Measurements from ENCODE around the gene YJU2. TPM values are rescaled to one million over a fixed set of nuclear protein-coding genes. Genes with fewer than 3 reads are reported as not detected.

Gene YJU2
- total RNA-seq, 1 experiment from 2014 or later: 11.0 TPM

DNA sequence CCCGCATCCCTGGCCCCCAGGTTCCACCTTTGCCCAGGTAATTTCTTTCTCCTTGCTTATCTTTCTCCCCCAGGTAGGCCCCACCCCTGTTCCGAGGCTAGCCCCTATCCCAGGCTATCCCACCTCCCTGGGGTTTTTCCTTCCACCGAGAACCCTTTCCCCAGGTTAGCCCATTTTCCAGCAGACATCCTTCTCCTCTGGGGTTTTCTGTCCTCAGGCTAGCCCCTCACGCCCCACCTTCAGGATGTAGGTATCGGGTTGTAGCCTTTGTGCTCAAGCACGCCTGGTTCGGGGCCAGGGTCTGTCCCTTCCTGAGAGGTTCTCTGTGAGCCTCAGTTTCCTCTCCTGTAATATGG lies 58.4 kb downstream of the YJU2 start:
- POLR2A ChIA-PET (ENCODE audit: unreplicated experiment): interaction anchor here (0.6 kb wide), 1 partner anchor 334 kb away, joined by 7 read pairs; the partner anchor contains the start of gene DAPK3
- Histone ChIP-seq H3K27me3 (ENCODE audit: insufficient read depth, low read depth) (no peaks in the 10 kb centered on the region), H4K20me1 (ENCODE audit: insufficient read depth) (no peaks in the 10 kb centered on the region), H3K79me2 (ENCODE audit: low read depth) (no peaks in the 10 kb centered on the region), H3F3A (ENCODE audit: insufficient read depth, low read depth) (peaks cover 6% of the 10 kb centered on the region; the same call in 1 of the 2 replicates), H3K9me3 (ENCODE audit: insufficient read depth, low read depth) (no peaks in the 10 kb centered on the region), H3K9me2 (ENCODE audit: insufficient read depth) (no peaks in the 10 kb centered on the region), H3K27ac (no peak overlapping the region), H3K4me2 (no peak overlapping the region), H3K36me3 (ENCODE audit: low read depth) (no peaks in the 10 kb centered on the region), H3K4me3 (no peak overlapping the region), H2AFZ (no peak overlapping the region), H3K4me1 (replicated peaks; ENCODE audit: insufficient read depth) (no peaks in the 10 kb centered on the region)
- BruUV-seq (replicated peaks): no TSS peak
- TF ChIP-seq CTCF (conservative IDR thresholded peaks at IDR 0.05): no peak
- TF ChIP-seq EZH2 (IDR thresholded peaks at IDR 0.05; ENCODE audit: low read depth): no peak
- CTCF ChIA-PET: no interaction called here
- intact Hi-C loops (cut with micrococcal nuclease; ENCODE audit: unreplicated experiment): no loop called here
- DNase-seq: no peak

DNA sequence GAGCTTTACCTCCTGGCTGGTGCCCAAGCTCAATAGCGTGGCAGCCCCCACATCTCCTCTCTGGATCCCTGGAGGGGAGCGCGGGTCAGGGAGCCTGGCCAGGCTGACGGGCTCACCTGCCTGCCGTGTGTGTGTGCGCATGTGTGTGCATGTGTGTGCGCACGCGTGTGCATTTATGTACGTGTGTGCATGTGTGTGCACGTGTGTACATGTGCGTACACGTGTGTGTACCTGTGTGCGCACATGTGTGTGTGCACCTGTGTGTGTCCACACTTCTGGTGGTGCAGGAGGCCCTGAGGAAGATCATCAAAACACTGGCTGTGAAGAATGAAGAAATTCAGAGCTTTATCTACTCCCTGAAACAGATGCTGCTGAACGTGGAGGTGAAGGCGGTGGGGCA lies 58.8 kb downstream of the YJU2 start:
- no peaks in the 10 kb centered on the region for H3K27me3 ChIP-seq (ENCODE audit: insufficient read depth, low read depth)
- CTCF ChIA-PET: no interaction called here
- no peaks in the 10 kb centered on the region for H4K20me1 ChIP-seq (ENCODE audit: insufficient read depth)
- H3K27ac ChIP-seq: no peak overlapping the region
- intact Hi-C loops (cut with micrococcal nuclease; ENCODE audit: unreplicated experiment): no loop called here
- no peak overlapping the region for H2AFZ ChIP-seq
- POLR2A ChIA-PET (ENCODE audit: unreplicated experiment): interaction anchor here (0.6 kb wide), 1 partner anchor 334 kb away, joined by 7 read pairs; the partner anchor contains the start of gene DAPK3
- H3K79me2 ChIP-seq (ENCODE audit: low read depth): no peaks in the 10 kb centered on the region
- no peak overlapping the region for H3K4me2 ChIP-seq
- H3K9me2 ChIP-seq (ENCODE audit: insufficient read depth): no peaks in the 10 kb centered on the region
- no TSS peak for BruUV-seq (replicated peaks)
- H3K4me3 ChIP-seq: no peak overlapping the region
- H3K36me3 ChIP-seq (ENCODE audit: low read depth): no peaks in the 10 kb centered on the region
- peaks cover 6% of the 10 kb centered on the region; the same call in 1 of the 2 replicates for H3F3A ChIP-seq (ENCODE audit: insufficient read depth, low read depth)
- no peaks in the 10 kb centered on the region for H3K4me1 ChIP-seq (replicated peaks; ENCODE audit: insufficient read depth)
- no peak for TF ChIP-seq EZH2 (IDR thresholded peaks at IDR 0.05; ENCODE audit: low read depth)
- TF ChIP-seq CTCF (conservative IDR thresholded peaks at IDR 0.05): no peak
- no peak for DNase-seq
- no peaks in the 10 kb centered on the region for H3K9me3 ChIP-seq (ENCODE audit: insufficient read depth, low read depth)

DNA sequence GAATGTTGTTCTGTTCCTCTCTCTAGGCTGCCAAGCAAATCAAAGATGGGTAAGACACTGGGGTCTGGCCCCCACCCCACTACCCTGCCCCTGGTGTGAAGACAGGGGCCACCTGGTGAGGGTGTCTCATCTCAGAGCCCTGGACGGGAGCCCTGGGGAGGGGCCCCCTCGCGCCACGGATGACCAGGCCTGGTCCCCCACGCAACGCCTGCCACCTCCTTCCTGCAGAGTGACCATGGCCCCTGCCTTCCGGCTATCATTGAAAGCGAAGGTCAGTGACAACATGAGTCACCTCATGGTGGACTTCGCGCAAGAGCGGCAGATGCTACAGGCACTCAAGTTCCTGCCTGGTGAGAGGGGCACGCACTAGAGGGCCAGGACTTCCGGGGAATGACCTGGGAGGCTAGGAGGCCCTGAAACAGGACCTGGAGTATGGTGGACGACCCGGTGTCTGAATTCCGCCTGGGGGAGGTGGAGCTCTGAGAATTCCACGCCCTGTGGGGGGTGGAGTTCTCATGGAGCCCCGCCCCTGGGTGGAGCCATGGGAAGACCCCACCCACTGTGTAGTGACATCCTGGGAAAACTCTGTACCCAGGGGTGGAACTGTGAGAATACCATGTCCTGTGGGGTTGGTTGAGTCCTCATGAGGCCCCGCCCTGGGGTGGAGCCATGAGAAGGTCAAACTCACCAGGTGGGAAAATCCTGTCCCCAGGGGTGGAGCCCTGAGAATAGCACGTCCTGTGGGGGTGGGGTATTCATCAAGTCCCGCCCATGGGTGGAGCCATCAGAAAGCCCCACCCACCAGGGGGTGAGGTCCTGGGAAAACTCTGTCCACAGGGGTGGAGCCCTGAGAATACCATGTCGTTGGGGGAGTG lies 63.6 kb downstream of the YJU2 start:
- POLR2A ChIA-PET (ENCODE audit: unreplicated experiment): no interaction called here
- H3K27me3 ChIP-seq (ENCODE audit: insufficient read depth, low read depth): no peaks in the 10 kb centered on the region
- no peaks in the 10 kb centered on the region for H3K36me3 ChIP-seq (ENCODE audit: low read depth)
- H3K79me2 ChIP-seq (ENCODE audit: low read depth): no peaks in the 10 kb centered on the region
- CTCF ChIA-PET: no interaction called here
- peaks cover 6% of the 10 kb centered on the region; the same call in 1 of the 2 replicates for H3F3A ChIP-seq (ENCODE audit: insufficient read depth, low read depth)
- H3K27ac ChIP-seq: no peak overlapping the region
- no TSS peak for BruUV-seq (replicated peaks)
- H2AFZ ChIP-seq: no peak overlapping the region
- peak; percentile 15 to 65 for DNase-seq
- peak overlapping the region; percentile 31; the same call in 1 of the 2 replicates for H3K4me2 ChIP-seq
- H3K9me3 ChIP-seq (ENCODE audit: insufficient read depth, low read depth): no peaks in the 10 kb centered on the region
- H3K4me3 ChIP-seq: no peak overlapping the region
- no peak for TF ChIP-seq EZH2 (IDR thresholded peaks at IDR 0.05; ENCODE audit: low read depth)
- no peak for TF ChIP-seq CTCF (conservative IDR thresholded peaks at IDR 0.05)
- no peaks in the 10 kb centered on the region for H3K4me1 ChIP-seq (replicated peaks; ENCODE audit: insufficient read depth)
- no peaks in the 10 kb centered on the region for H3K9me2 ChIP-seq (ENCODE audit: insufficient read depth)
- H4K20me1 ChIP-seq (ENCODE audit: insufficient read depth): no peaks in the 10 kb centered on the region
- intact Hi-C loops (cut with micrococcal nuclease; ENCODE audit: unreplicated experiment): no loop called here

Data from PC-9 (cell line).